ENCODE data around the gene MYO1E.

DNA sequence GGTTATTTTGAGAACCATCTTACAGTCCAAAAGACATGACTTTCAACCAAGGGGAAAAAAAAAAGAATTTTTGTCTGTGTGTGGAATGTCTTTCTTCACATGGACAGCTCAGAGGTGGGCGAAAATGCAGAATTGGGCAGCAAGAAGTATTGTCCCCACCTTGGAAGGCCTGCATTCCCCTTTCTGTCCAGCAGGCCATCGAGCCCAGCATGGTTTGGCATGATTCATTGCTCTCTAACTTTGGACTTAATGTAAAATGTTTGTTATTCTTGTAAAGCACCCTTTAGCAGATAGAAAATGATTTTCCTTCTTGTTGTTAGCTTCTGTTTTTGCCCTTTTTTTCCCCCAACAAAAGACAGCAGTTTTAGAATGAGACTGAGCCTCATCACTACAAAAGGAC, 12.4 kb downstream of the MYO1E start:
- peak; percentile 33; the same call in 1 of the 2 replicates for TF ChIP-seq CTCF (conservative IDR thresholded peaks at IDR 0.05; ENCODE audit: low read depth, low read length)
- no peak for TF ChIP-seq EZH2phosphoT487 (IDR thresholded peaks at IDR 0.05; ENCODE audit: borderline replicate concordance, low read length)
- TF ChIP-seq EZH2 (IDR thresholded peaks at IDR 0.05; ENCODE audit: low read length, unreplicated experiment) = no peak
